Mesothelial cell of epicardium (in vitro differentiated cells): ENCODE results near the gene SDR9C7. TPM values are rescaled to one million over a fixed set of nuclear protein-coding genes. Genes with fewer than 3 reads are reported as not detected.

Experiments used
- DNase-seq, 2 experiments: peaks; one replicate each; pipeline ENCODE4 v3.0.0; 2021; ENCODE audit warnings: low spot score in 2 of 2; ENCODE audit not compliant: unreplicated experiment in 2 of 2
- H3K27ac Mint-ChIP-seq: 2 replicates; pipeline ENCODE4 v1.8.0; 2021; ENCODE audit warnings: mixed read lengths
- H3K27me3 Mint-ChIP-seq: 2 replicates; pipeline ENCODE4 v1.8.0; 2021; ENCODE audit warnings: low read depth, mixed read lengths
- H3K36me3 Mint-ChIP-seq: 2 replicates; pipeline ENCODE4 v1.8.0; 2021; ENCODE audit warnings: mixed read lengths
- H3K4me1 Mint-ChIP-seq: 2 replicates; pipeline ENCODE4 v1.8.0; 2021; ENCODE audit warnings: mixed read lengths
- H3K4me3 Mint-ChIP-seq: 2 replicates; pipeline ENCODE4 v1.8.0; 2021; ENCODE audit warnings: mild to moderate bottlenecking, moderate library complexity, mixed read lengths
- H3K9me3 Mint-ChIP-seq: 2 replicates; pipeline ENCODE4 v1.8.0; 2021; ENCODE audit warnings: mixed read lengths
- total RNA-seq: library from RNA; stranded (reverse); gene quantifications from 3 replicates; pipeline ENCODE4 v1.2.1, GENCODE V29; 2021
- TF ChIP-seq, protein P1 (sequence below): fragments of 200-600 bp; sonication (generic); IDR thresholded peaks from one replicate; pipeline ENCODE4 v1.5.0; 2021; ENCODE audit warnings: antibody characterized with exemption; ENCODE audit not compliant: unreplicated experiment

Gene SDR9C7
- total RNA-seq, 1 donor from 2014 or later: 0.40 TPM

DNA sequence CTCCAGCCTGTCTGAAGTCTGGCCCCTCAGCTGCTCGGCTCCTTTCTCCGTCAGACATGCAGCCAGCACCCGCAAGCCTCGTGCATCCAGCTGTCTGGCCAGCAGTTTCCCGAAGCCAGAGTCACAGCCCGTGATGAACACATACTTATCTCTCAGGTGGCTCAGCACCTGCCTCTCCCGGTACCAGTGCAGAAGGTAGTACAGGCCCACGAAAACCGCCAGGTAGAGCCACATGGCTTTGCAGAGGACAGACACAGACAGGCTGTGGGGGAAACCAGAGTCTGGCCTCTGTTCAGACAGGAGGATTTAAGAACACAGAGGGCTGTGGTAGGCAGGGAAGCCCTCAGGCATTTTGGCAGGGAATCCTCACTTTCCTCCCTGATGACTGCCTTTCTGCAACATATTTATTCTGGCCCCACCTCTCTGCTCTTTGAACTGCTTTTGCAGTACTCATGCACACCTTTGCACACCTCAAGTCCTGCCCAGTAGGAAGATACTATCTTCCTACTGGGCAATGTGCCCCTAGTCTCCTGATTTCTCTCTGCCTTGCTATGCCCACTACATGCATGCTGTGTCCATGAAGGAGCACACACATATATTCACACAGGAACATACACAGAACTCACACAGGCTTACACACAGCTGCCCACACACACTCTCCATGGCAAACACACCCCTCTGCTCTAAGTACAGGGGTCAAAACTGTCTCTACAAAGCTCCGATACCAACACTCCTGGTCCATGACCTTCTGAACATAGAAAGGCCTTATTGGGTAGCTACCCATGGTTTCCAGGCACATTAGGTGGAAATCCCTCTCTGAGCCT is 23.2 kb upstream of the SDR9C7 start, which contains the start of gene RDH16:
Gene RDH16, minus strand, starts transcription at position 380 of the 824 bp plus-strand sequence. Its CDS starts 146 bp downstream, at position 234.
- TF ChIP-seq, protein P1, sequence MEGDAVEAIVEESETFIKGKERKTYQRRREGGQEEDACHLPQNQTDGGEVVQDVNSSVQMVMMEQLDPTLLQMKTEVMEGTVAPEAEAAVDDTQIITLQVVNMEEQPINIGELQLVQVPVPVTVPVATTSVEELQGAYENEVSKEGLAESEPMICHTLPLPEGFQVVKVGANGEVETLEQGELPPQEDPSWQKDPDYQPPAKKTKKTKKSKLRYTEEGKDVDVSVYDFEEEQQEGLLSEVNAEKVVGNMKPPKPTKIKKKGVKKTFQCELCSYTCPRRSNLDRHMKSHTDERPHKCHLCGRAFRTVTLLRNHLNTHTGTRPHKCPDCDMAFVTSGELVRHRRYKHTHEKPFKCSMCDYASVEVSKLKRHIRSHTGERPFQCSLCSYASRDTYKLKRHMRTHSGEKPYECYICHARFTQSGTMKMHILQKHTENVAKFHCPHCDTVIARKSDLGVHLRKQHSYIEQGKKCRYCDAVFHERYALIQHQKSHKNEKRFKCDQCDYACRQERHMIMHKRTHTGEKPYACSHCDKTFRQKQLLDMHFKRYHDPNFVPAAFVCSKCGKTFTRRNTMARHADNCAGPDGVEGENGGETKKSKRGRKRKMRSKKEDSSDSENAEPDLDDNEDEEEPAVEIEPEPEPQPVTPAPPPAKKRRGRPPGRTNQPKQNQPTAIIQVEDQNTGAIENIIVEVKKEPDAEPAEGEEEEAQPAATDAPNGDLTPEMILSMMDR: no peak
- Mint-ChIP-seq H3K27ac (peak within 1 kb of the TSS; percentile 63), H3K4me3 (no peak within 1 kb of the TSS), H3K27me3 (peaks cover 14% of the 10 kb centered on the region), H3K4me1 (peaks cover 16% of the 10 kb centered on the region), H3K9me3 (peaks cover 24% of the 10 kb centered on the region), H3K36me3 (no peaks in the 10 kb centered on the region)
- DNase-seq: no peak

DNA sequence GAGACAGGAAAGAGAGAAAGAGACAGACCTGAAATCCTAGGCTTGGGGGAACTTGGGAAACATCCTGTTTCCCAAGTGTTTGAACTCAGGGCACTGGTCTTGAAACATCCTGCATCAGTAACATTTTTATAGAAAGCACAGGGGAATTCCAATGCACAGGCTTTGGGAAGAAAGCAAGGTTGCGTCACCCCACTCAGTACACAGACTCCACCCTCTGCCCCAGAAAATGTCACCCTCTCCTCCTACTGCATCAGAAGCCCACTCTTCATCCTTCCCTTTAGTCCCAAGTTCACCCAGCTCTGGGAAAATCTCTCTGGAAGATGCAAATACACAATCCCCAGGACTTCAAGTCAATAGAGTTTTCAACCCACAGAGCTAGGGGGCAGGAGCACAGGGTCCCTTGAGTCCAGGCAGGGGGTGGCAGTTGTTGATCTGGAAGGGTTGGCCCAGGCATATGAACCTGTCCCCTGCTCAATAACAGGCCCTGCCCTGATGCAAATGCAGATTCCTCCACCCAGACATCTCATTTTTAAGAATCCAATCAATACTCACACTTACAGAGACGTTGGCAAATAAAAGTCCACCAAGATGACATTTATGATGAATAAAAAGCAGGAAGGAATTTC is 21.5 kb upstream of the SDR9C7 start:
- no peaks in the 10 kb centered on the region for H3K36me3 Mint-ChIP-seq
- peaks cover 11% of the 10 kb centered on the region for H3K27me3 Mint-ChIP-seq
- H3K4me1 Mint-ChIP-seq: peaks cover 16% of the 10 kb centered on the region
- no peak for DNase-seq
- H3K27ac Mint-ChIP-seq: no peak overlapping the region
- no peak overlapping the region for H3K4me3 Mint-ChIP-seq
- peaks cover 13% of the 10 kb centered on the region for H3K9me3 Mint-ChIP-seq
- TF ChIP-seq, protein P1: no peak

DNA sequence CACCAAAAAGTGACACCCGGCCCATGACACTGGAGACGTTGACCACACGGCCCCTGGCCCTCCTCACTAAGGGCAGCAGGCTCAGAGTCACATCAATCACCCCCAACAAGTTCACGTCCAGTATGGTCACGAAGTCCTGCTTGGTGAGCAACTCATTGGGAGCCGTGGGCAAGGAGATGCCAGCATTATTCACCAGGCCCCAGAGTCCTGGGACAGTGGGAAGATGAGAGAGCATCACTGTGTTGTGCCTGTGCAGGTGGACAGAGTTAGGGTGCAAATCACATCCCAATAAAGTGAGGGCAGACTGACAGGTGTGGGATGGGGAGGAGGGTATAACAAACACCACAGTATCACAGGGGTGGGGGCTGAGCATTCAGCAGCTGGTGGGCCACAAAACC is 20.7 kb upstream of the SDR9C7 start:
- Mint-ChIP-seq H3K4me3 (no peak overlapping the region), H3K27me3 (peaks cover 7% of the 10 kb centered on the region), H3K9me3 (peaks cover 8% of the 10 kb centered on the region), H3K27ac (no peak overlapping the region), H3K36me3 (no peaks in the 10 kb centered on the region), H3K4me1 (peaks cover 16% of the 10 kb centered on the region)
- DNase-seq: no peak
- TF ChIP-seq, protein P1: no peak

DNA sequence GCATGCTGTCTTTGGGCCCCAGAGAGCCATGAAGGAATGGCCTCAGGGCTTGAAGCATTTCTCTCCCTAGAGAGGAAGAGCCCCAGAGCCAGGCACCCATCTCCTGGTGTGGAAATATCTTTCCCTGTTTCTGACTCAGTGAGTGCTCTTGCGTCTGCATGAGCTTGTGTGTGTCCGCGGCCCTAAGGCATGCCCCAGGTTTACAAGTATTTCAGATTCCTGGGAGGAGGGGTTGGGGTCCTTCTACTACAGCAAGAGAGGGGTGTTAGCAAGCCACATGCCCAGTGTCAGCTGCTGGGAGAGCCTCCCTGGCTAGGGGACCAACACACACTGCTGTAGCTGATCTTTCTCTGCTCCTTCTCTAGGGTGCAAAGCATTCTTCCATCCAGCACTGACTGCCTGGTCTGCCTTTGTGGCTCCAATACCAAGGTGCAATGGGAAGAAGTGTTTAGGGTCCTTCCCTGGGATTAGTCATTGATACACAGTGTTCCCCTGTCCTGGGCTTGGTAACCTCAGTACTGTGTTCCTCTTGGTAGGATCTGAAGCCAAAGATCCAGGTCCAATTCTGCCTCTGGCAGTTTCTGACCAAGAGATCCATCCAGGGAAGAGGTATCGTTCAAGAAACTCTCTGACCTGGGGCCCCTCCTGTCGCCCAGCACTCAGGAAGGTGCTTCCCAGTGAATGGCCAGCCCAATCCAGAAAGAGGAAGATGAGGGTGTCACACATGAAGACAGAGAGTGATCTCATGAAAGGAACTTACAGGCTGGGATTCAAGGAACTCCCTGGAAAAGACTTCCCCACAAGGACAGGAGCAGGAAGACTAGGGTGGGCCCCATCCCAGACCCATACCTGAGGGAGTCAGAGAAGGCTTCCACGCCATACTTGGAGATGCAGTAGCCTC is 20.1 kb upstream of the SDR9C7 start:
- peaks cover 7% of the 10 kb centered on the region for H3K27me3 Mint-ChIP-seq
- H3K4me3 Mint-ChIP-seq: no peak overlapping the region
- peaks cover 1% of the 10 kb centered on the region for H3K9me3 Mint-ChIP-seq
- DNase-seq: no peak
- TF ChIP-seq, protein P1: no peak
- no peaks in the 10 kb centered on the region for H3K36me3 Mint-ChIP-seq
- H3K4me1 Mint-ChIP-seq: peaks cover 16% of the 10 kb centered on the region
- no peak overlapping the region for H3K27ac Mint-ChIP-seq

DNA sequence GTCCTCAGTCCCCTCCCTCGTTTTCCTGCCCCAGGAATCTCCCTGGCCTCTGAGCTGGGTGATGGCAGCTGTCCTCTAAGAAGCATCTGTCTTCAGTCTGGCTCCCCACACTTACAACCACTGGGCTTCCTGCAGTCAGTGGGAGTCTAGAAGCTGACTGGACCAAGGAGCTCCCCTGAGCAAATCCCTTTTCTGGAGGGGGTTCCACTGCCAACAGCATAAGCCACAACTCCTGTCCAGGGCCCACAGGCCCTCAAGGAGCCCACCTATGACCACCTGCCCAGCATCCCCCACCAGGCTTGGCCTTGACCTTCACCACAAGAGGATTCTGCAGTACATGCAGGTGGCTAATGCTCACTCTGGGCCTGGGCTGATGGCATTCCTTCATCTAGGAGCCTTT is 19.1 kb upstream of the SDR9C7 start:
- TF ChIP-seq, protein P1: no peak
- Mint-ChIP-seq H3K4me3 (no peak overlapping the region), H3K4me1 (peaks cover 16% of the 10 kb centered on the region), H3K27me3 (peaks cover 7% of the 10 kb centered on the region), H3K27ac (no peak overlapping the region), H3K36me3 (no peaks in the 10 kb centered on the region), H3K9me3 (no peaks in the 10 kb centered on the region)
- DNase-seq: no peak
